Activated CD4-positive, CD25-positive, alpha-beta regulatory T cell treated with anti-CD3 and anti-CD28 coated beads, Interleukin-2, amount 50 U/mL, for 24 hours (primary cell): ENCODE data around the gene TAP2.
"Not testable (repeated sequence)": the region's sequence is repeated elsewhere in the genome, so short reads cannot be mapped to it uniquely, and the experiment has no call there.

Source experiments
- ATAC-seq, 2 donors: fragments of 150-1000 bp; cut with Tn5 transposase; one replicate each; pipeline ENCODE4 v1.10.0; 2021; ENCODE audit warnings: mild to moderate bottlenecking in 1 of 2, moderate library complexity in 1 of 2

Gene TAP2

GRCh38 chr6:32832535-32832934, 6.0 kb downstream of the TAP2 start:
- no peak for ATAC-seq

DNA sequence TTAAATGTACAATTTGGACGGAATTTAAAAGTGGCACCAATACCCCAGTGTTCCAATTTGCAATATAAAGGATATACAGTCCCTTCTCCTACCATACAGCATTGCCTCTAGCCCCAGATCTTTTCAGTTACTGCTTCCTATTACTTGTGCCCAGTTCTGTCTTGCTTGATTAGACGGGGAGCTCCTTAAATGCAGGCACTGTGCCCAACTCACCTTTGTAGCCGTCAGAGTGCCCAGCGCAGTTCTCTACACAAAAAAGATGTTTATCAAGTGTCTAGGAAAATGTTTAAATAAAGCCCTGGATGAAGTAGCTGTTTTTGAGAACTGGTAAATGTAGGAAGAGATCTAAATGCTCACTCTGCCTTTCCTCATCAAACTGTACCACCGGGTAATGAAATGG, 7.6 kb downstream of the TAP2 start:
- ATAC-seq = no peak

- no peak for ATAC-seq
Measured at GRCh38 chr6:32830017-32830416, 8.5 kb downstream of the TAP2 start.

- no peak for ATAC-seq
Measured at GRCh38 chr6:32829495-32829894, 9.0 kb downstream of the TAP2 start.

DNA sequence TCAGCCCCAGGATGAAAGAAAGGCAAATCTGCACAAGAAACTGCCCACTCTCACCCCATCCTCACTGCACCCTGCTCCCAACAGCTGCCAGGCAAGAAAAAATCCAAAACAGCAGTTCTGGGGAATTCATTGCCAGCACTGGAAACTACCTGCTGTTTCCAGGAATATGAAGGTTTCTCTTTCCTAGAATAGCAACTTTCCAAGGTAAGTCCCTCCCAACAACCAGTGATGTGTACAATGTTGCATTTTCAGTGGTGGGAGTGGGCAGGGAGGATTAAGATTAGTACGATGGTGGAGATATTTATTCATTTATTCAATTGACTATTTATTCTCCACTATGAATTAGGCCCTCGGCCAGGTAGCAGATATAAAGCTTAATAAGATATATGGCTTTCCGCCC, 11.5 kb downstream of the TAP2 start:
- ATAC-seq = peak in 1 of 2 donors; percentile 20

DNA sequence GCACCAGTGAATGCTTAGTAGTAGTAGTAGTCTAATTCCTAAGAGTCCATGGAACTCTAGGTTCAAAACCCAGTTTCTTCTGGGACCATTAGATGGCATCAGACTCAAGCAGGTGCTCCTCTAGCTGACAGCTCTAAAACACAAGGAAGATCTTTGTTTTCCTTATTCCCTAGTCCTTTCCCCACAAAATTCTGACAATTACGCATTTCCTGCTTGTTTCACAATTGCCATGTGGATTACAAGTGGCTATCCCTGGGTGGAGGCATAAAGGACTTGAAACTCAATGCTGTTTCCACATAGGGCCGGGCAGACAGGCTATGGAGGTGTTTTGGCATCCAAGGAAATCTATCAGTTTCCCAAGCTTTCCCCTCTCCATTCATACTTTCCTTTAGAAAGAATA, 12.6 kb downstream of the TAP2 start:
- ATAC-seq = no peak

GRCh38 chr6:32819729-32820128, 18.8 kb downstream of the TAP2 start:
- no peak for ATAC-seq

DNA sequence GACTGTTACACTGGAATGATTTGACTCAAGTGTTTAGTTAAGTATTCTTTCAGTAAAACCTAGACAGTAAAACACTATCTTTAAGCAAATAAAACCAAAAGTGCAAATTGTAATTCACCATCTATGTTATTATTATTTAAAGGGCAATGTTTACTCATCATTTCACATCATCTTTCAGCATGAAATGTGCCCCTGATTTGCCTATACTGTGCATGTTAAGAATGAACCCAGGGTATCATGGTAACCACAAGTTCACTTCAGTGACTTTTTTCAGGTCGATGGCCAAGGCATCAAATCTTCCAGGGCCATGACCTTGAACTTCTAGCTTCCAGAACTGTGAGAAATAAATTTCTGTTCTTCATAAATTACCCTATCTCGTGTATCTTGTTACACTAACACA, 19.7 kb downstream of the TAP2 start:
- ATAC-seq = peak; percentile 50 to 54

DNA sequence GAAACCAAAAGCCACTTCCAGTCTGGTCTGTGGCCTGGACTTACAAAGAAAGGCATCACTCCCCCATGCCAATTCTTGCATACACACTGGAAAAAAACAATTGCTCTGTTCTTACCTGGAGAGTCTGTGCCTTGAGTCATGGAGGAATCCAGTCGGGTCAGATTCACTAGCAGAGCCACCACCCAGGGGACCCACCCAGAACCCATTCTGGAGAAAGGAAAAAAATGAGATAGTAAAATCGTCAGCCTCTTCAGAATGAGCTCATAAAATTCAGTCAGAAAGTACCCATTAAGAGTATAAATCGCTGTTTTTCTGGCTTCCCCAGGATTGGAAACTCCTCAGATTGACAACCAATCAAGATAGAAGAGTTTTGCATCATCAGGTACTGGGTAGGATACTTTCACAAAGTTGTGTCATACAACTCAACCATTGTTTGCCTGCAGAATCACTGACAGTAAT, 21.8 kb downstream of the TAP2 start, which contains the start of gene HLA-DOB:
Gene HLA-DOB (minus strand): TSS at position 257 of the 459 bp plus-strand sequence. CDS start 51 bp downstream, at position 206.
- peak; percentile 54 to 79 for ATAC-seq

DNA sequence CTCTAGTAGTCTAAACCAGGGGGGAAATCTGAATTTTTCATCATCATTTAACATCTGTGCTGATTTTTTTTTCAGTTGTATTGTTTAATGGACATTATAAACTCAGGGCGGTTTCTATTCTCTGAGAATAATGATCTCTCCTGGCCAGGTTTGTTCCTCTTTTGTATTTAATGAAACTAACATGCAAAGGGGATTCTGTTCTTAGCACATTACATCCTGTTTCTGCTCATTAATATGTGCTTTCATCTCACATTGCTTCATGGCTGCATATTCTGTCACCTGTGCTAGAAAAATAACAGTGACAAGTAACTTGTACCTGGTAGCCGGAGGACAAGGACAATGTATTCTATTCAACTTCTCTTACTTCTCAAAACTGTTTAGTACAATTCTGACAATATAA, 22.5 kb downstream of the TAP2 start:
- ATAC-seq = no peak

DNA sequence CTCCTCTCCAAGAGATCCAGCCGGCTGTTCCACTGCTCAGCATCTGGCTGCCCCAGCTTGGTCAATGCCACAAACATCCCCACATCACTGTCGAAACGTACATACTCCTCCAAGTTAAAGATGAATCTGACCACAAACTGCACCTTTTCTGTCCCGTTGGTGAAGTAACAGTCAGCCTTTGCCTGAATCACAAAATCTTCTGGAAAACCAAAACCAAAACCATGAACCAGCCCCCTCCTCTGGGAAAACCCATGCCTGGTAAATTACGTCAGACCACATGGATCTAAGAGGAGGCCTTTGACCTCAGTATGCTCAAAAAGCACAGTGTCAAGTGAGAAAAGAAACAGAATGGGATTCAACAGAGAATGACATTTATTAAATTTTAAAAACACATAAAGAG, 23.4 kb downstream of the TAP2 start:
- no peak for ATAC-seq

DNA sequence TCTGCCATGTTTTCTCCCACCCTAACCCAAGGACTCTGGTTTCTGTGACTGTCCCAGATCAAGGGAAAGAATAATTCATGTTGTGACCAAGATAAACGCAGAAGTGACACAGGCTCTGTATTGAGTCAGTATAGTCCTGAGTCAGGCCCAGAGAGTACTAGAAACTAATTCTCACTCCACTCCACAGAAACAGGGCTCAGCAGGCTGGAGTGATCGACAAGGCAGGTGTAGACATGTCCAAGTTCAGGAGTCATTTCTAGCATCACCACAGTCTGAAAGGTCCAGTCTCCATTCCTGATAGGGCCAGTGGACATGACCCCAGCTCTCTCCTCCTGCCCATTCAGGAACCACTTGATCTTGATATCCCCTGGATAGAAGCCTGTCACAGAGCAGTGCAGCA, 24.4 kb downstream of the TAP2 start:
- no peak for ATAC-seq

DNA sequence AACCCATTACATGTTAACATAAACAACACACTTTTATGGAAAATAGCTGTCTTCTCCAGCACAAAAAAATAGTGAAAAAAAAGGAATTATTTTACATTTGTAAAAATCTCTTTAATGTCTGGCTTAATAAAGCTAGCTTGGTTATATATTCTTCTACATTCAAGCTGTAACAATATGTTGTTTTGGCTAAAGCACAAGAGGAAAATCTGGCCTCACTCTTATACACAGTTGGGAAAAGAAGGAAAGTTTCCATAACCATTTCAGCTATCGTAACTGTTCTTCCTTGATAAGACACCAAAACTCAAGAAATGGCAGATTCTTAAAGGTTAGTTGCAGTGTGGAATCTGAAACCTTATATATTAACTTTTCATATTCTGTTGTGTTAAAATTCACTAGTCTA, 29.4 kb downstream of the TAP2 start:
- no peak for ATAC-seq

DNA sequence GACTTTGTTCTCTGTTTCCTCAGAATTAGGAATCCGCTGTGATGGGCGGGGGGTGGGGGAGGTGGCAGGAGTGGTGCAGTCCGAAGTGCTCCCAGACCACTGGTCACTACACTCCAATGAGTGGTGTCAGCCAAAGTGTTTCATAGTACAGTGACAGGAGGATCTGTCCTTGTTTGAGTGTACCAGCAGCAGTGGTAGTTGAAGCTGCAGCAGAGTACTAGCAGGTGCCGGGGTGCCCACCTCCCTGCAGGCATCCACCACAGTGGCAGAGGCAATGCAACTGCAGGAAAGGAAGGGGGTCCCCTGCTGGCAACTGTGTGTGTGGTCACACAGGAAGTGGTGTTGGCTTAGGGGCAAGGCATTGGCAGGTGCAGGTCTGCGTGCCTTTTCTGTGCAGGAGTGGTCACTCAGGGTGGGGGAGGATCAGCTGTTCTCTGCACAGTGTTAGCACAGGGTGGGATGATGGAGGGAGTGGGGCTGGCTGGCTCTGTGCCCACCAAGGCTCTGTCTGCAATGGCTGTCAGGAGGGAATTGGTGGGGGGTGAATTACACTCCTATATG, 31.4 kb downstream of the TAP2 start:
- ATAC-seq = no peak

GRCh38 chr6:32805404-32805803, 33.1 kb downstream of the TAP2 start:
- ATAC-seq = not testable (repeated sequence)

- no peak for ATAC-seq
Measured at GRCh38 chr6:32803416-32803815, 35.1 kb downstream of the TAP2 start.

DNA sequence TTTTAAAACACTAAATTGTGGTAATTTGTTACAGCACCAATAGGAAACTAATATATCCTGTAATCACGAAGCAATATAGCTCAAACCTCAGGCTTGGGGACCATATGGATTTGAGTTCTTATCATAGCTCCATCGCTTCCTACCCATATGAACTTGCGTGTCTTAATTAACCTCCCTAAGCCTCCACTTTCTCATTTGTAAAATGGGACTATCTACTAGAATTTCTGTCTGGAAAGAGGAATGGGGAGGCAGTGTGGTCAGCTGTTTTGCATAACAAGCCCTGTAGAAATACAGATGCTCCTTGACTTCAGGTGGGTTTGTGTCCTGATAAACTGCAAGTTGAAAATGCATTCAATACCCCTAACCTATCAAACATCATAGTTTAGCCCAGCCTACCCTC, 38.8 kb downstream of the TAP2 start:
- no peak for ATAC-seq

DNA sequence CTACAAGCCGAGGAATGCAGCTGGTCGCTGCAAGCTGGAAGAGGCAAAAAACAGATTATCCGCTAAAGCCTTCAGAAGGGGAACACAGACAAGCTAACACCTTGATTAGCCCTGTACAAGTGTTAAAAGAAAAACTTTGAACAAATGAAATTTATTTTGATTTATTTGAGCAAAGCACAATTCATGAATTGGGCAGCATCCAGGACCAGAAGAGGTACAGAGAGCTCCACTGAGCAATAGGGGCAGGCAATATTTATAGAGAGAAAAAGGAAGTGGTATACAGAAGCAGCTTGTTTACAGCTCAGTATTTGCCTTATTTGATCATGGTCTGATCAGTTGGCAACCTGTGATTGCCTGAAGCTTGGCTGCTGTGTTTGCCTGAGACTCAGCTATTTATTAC, 39.4 kb downstream of the TAP2 start:
- ATAC-seq = no peak

GRCh38 chr6:32796848-32797776, 41.4 kb downstream of the TAP2 start:
- peak; percentile 58 to 69 for ATAC-seq

DNA sequence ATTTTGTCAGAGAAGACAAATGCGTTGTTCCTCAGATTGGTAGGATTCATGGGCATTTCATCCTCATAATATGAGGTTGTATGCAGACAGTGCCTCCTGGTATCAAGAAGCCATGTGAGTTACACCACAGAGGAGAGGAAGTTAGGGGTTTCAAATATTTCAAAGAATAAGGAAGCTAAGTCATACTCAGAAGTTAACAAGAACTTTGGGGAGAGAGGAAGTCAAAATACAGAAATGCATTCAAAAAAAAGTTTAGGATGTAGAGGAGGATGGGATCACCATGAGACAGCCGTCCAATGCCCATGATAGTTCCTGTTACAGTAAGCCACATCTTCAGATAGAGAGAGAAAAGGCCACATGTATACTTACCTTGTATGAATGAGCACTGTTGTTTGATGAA, 44.0 kb downstream of the TAP2 start:
- no peak for ATAC-seq

GRCh38 chr6:32792901-32793435, 45.6 kb downstream of the TAP2 start:
- no peak for ATAC-seq

DNA sequence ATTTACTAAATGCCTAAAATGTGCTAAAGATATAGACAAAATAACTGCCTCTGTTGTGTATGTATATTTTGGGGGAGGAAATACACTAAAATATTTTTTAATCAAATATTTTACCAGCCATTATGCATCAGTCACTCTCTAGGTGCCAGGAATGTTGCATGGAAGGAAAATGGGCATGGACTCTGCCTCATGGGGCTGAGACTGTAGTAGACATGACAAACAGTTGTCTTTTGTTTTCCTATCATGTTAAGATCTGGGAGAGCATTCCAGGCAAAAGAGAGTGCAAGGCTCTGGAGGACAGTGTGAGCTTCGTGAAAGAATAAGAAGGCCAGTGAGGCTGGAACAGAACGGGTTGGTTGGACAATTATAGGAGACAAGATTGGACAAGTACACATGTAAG, 48.2 kb downstream of the TAP2 start:
- no peak for ATAC-seq
